Measurements from ENCODE around the gene ZSCAN16.
A peak's percentile ranks its signal among the peaks of the same experiment; 100 is the strongest.

GRCh38 chr6:28080381-28080630, 44.1 kb upstream of the ZSCAN16 start, which contains the start of gene ZNF165:
- TF ChIP-seq CTCF (IDR thresholded peaks at IDR 0.05) = peak in 1 of 7 experiments; percentile 6
- TF ChIP-seq POLR2A (IDR thresholded peaks at IDR 0.05) = peak in 1 of 3 donors; percentile 62
